Daoy (cell line): ENCODE measurements around the gene EFNA2. TPM values are rescaled to one million over a fixed set of nuclear protein-coding genes. Genes with fewer than 3 reads are reported as not detected.
"Not testable (repeated sequence)": the region's sequence is repeated elsewhere in the genome, so short reads cannot be mapped to it uniquely, and the experiment has no call there.

Source experiments
- DNase-seq: peaks from one replicate; pipeline ENCODE4 v3.0.0-alpha.2; 2015; ENCODE audit warnings: low read depth
- total RNA-seq: library from RNA; depleted of rRNA; stranded (reverse); fragments of >200 nt; shearing (Covaris generic); gene quantifications from 2 replicates; pipeline ENCODE4 v1.2.3, GENCODE V29; 2014; rRNA removed

Gene EFNA2
- total RNA-seq, 1 experiment from 2014 or later: 0.17 TPM

DNA sequence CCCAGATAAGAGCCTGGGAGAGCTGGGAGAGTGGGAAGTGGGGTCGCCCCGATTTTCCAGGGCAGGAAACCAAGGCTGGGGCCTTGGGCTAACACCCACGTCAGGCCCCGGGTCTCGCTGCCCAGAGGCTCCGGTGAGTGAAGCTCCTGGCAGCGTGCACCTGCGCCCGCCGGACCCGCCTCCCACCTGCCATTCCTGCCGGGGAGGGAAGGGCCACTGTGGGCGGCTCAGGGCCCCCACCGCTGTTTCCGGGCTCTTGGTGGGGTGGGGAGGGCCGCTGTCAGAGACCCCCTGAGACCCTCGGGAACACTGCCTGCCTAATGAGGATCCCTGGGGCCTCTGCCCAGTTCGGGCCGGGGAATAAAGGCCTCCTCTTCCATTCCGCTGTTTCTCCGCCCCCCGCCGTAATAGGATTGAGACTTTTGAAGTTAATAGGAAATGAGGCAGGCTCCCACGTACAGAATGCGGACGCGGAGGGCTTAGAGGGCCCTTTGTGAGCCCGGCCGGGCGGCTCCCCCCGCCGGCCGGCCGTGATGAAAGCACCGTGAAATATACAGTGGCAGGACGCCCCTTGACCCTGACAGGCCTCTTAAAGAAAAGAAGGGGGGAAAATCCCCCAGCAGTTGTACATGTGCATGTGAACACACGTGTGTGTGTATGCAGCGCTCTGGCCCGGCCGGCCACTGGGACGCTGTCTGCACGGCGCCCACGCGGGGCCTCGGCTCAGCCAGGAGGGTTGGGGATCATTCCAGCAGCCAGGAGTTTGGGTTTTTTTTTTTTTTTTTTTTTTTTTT, 33.2 kb downstream of the EFNA2 start:
- DNase-seq: no peak

DNA sequence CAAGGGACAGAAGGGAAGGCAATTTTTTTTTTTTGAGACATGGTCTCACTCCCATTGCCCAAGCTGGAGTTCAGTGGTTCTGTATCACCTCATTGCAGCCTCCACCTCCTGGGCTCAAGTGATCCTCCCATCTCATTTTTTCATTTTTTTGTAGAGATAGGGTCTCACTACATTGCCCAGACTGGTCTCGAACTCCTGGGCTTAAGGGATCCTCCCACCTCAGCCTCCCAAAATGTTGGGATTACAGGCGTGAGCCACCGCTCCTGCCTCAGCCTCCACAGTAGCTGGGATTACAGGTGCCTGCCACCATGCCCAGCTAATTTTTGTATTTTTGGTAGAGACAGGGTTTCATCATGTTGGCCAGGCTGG, 34.6 kb downstream of the EFNA2 start:
- not testable (repeated sequence) for DNase-seq

DNA sequence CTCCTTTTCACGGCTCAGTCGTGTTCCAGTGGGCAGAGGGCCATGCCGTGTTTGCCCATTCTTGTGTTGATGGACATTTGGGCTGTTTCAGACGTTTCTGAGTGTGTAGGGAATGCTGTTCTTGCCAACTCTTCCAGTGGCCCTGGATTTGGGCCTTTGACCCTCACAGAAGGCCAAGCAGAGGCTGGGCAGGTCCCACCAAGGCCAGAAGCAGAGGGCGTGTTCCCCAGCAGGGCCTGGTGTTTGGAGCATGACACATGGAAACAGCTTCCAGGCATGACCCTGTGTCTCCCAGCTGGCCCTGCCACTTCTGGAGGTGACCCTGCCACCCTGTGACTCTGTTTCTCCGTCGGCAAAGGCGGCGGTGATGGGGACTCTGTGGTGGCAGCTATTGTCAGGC, 35.9 kb downstream of the EFNA2 start:
- DNase-seq: no peak

DNA sequence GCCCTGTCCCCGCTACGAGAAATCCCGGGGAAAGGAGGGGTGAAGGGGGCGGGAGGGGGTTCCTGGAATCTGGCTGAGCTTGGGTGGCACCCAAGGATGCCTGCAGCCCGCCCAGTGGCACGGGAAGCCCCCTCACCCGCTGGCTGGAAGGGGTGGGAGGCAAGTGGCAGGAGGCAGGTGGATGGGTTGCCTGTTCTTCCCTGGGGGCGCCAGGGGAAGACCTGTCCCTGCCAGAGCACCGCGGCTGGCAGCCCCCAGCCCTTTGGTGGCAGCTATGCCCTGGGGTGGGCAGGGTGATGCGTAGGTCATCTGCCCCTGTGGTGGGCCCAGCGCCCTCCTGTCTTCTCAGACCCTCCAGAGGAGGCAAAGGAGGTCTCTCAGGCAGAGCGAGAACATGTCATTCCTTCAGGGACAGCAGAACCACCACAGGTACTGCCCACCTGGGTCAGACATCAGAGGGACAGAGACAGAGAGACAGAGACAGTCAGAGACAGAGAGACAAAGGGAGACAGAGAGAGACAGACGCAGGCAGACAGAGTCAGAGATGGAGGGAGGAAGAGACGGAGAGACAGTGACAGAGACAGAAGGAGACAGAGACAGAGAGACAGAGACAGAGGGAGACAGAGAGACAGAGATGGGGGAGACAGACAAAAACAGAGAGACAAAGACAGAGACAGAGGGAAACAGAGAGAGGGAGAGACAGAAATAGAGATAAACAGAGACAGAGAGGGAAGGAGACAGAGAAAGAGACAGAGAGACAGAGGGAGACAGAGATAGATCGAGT, 36.7 kb downstream of the EFNA2 start:
- no peak for DNase-seq

DNA sequence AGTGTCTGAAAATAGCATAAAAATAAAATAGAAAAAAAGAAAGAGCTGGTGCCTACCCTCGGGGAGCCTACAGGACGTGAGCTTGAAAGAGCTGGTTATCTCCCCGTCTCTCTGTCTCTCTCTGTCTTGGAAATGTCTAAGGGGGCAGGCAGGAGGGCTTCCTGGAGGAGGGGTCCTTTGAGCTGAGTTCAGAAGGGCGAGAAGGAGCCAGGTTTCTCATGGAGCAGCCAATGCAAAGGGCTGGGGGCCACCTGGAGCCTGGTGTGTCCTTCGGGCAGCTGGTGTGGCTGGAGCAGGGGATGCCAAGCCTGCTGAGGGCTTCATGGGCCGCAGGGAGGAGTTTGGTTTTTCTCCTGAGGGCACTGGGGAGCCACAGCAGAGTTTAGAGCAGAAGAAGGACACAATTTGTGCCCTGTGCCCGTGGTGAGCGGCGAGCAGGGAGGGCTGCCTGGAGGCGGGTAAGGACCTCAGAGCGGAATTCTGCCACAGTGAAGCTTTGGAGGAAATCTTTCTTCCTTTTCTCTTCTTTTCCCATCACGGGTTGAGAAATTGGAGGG, 38.7 kb downstream of the EFNA2 start:
- DNase-seq: no peak

DNA sequence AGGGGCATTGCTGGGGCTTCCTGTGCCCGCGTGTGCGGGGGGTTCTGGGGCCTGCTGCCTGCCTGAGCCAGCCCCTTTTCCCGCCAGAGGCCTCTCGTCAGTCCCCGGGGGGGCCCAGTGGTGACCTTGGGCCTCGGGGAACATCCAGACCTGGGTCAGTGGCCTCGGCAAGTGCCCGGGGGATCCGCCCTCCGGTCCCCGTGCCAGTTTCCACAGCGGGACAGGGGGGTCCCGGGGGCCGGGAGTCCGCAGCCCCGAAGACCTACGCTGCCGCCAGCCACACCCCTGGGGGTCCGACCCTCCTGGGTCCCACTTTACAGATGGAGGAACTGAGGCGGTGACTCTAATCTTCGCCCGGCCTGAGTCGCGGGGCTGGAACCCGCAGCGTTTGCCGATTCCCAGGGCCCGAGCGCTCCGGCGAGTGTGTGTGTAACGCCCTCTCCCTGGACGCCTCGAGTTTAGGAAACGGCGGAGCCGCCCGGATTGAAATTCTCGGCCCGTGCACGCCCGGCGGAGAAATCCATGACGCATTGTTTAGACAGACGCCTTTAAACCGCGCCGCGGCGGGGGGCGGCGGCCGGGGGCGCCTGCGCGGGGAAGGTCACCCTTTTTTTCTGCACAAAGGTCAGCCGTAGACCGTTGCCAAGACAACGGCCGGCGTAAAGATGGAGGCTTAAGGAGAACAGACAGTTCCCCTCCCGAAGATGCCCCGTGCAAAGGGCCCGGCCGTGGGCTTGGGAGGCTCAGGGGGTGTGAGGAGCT, 39.3 kb downstream of the EFNA2 start:
- peak; percentile 89 for DNase-seq

DNA sequence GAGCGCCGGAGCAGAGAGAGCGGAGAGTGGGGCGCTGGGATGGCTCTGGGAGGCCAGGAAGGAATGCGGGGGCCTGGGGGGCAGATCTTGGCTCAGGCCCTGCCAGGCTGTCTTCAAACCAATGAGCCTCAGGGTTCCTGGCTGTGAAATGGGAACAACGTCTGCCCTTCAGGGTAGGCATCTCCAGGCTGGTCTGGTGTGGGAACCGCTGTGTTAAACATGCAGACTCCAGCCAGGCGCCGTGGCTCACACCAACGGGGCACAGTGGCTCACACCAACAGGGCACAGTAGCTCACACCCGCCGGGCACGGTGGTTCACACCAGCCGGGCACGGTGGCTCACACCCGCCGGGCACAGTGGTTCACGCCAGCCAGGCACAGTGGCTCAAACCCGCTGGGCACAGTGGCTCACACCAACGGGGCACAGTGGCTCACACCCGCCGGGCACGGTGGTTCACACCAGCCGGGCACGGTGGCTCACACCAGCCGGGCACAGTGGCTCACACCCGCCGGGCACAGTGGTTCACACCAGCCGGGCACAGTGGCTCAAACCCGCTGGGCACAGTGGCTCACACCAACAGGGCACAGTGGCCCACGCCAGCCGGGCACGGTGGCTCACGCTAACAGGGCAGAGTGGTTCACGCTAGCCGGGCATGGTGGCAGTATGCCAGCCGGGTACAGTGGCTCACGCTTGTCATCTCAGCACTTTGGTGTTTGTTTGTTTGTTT, 40.1 kb downstream of the EFNA2 start:
- DNase-seq: no peak

DNA sequence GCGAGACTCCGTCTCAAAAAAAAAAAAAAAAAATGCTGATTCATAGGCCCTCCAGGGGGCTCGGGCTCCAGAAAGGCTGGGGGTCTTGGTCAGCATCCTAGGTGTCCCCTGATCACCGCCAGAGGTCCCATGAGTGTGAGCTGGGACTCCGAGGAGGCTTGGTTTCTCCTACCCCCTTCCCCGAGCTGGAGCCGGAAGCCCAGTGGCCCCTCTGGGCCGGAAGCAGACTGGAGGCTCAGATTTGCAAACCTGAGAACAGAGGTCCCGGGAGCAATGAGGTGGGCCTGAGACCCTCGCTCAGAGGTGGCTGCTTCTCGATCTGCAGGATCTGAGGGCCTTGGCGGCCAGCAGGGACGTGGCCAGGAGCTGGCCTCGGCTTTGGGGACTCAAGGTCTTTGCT, 41.5 kb downstream of the EFNA2 start:
- no peak for DNase-seq

DNA sequence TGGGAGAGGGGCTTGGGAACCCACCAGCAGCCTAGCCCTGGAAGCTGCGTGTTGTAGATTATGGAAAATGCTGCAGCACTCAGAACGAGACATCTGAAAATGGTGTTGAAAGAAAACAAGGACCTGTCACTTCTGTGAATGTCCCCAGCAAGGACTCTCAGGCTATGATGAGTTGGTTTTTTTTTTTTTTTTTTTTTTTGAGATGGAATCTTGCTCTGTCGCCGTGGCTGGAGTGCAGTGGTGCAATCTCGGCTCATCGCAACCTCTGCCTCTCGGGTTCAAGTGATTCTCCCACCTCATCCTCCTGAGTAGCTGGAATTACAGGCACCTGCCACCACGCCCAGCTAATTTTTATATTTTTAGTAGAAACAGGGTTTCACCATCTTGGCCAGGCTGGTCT, 46.5 kb downstream of the EFNA2 start:
- DNase-seq: not testable (repeated sequence)

DNA sequence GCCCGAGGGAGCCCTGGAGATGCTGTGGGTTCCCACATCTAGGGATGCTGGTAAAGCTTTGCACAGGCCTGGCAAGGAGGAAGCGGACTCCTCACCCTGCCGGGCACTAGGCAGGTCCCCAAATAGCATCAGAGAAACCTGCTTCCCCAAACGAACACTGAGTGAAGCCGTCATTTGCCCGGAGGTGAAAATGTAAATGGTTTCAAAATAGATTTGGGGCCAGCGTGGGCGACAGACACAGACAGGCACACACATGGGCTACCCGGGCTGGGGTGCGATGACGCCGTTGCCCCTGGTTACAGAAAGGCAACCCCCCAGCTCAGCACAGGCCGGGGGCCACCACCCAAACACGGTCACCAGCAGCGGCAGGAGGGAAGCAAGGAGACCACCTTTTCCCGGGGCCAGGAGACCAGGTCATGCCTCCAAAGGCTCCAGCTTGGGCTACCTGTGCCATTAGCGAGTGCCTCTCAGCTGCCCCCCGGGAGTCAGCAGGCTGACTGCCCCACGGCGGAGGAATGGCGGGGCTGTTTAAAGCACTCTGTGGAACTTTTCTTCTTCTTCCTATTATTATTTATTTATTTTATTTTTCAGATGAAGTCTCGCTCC, 50.5 kb downstream of the EFNA2 start:
- DNase-seq: no peak

DNA sequence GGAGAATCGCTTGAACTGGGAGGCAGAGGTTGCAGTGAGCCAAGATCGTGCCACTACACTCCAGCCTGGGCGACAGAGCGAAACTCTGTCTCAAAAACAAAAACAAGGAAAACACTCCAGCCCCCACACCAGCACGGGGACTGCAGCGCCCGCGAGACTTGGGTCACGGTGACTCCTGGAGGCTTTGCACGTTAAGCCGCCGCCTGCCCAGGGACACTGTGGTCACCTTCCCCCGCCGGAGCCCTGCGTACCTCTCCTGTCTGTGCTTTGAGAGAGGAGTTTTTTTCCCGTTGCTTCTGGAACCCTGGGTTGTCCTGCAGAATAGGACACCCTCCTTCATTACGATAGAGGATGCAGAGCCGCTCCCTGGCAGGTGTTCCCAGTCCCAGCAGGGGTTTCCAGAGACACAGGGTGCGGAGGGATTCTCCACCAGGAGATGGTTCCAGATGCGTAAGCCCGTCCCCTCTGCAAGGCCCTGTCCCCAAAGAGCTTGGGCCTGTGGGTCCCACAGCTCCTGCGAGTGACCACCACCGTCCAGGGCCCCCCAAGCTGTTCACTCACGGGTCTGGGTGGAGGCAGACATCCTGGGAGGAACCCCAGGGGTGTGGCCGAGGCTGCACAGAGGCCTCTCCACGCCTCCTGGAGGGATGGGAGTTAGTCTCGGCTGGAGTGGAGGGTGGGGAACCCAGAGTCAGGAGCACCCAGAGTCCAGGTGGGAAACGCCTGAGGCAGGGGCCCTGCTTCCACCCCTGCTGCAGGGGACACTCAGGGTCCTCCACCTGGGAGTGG, 55.2 kb downstream of the EFNA2 start:
- DNase-seq: no peak

DNA sequence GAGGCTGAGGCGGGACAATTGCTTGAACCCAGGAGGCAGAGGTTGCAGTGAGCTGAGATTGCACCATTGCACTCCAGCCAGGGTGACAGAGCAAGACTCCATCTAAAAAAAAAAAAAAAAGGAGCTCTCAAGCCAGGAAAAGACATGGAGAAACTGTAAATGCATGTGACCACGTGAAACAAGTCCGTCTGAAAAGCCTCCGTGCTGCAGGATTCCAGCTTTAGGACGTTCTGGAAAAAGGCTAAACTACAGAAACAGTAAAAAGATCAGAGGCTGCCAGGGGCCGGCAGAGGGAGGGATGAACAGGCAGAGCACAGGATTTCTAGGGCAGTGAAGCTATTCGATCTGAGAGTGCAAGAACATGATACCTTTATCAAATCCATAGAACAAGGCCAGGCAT, 57.4 kb downstream of the EFNA2 start:
- DNase-seq: no peak

DNA sequence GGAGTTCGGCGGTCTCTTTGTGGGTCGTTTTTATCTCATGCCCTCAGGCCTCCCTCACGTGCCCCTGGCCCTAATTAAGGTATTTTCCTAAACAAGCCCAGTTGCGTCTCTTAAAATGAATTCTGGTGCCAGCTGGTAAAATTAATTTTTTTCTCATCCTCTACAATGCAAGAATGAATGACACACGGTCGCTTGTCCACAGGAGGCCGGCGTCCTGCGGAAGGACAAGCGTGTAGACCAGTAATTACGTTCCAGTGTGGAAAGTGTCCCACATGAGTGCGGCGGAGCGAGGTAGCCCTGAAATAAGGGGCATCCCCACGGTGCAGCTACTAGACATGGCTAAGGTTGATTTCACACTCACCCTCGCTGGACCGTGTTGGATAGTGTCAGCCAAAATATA, 63.5 kb downstream of the EFNA2 start:
- no peak for DNase-seq

DNA sequence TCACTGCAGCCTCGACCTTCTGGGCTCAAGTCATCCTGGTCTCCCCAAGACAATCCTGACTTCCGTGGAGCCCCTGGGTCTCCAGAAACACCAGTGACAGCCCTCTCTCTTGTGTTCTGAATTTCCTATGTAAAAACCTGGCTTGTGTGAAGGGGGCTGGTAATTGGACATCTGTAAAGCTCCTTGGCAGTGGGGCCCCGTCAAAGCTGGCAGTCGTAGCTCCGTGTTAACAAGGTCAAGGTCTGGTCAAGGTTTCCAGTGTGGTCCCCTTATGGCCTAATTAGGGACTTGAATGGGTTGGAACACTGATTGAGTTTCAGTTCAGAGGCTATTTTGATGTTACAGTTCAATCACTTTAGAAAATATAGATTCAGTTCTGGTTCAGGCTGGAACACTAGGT, 65.2 kb downstream of the EFNA2 start:
- no peak for DNase-seq

Other genes starting within 250 kb of the EFNA2 start
- gene ABCA7, start 245.8 kb upstream of the EFNA2 start, total RNA-seq: 0.89 and 0.97 TPM in 2 replicates
- gene ARHGAP45, start 218.7 kb upstream of the EFNA2 start, total RNA-seq: 4.3 and 11.6 TPM in 2 replicates
- 124 and 148 TPM in 2 replicates for gene POLR2E, start 190.5 kb upstream of the EFNA2 start, total RNA-seq
- 357 and 373 TPM in 2 replicates for gene GPX4, start 181.9 kb upstream of the EFNA2 start, total RNA-seq
- gene SBNO2, start 111.6 kb upstream of the EFNA2 start, total RNA-seq: 28.1 and 37.7 TPM in 2 replicates
- gene STK11, start 80.1 kb upstream of the EFNA2 start, total RNA-seq: 72.7 and 83.5 TPM in 2 replicates
- 0.86 and 1.8 TPM in 2 replicates for gene CBARP, start 47.9 kb upstream of the EFNA2 start, total RNA-seq
- 41.4 and 82.8 TPM in 2 replicates for gene ATP5F1D, start 44.1 kb upstream of the EFNA2 start, total RNA-seq
- gene MIDN, start 37.3 kb upstream of the EFNA2 start, total RNA-seq: 8.7 and 14.3 TPM in 2 replicates
- gene CIRBP, start 16.5 kb upstream of the EFNA2 start, total RNA-seq: 234 and 288 TPM in 2 replicates
- gene FAM174C, start 10.3 kb upstream of the EFNA2 start, total RNA-seq: 59.0 and 104 TPM in 2 replicates
- 91.7 and 124 TPM in 2 replicates for gene NDUFS7, start 98.0 kb downstream of the EFNA2 start, total RNA-seq
- 23.5 and 26.3 TPM in 2 replicates for gene GAMT, start 115.7 kb downstream of the EFNA2 start, total RNA-seq
- 96.2 and 115 TPM in 2 replicates for gene DAZAP1, start 121.7 kb downstream of the EFNA2 start, total RNA-seq
- 2,933 and 3,531 TPM in 2 replicates for gene RPS15, start 152.5 kb downstream of the EFNA2 start, total RNA-seq
- gene APC2, start 164.2 kb downstream of the EFNA2 start, total RNA-seq: 0.17 TPM in 1 of 2 replicates, not detected in the other
- 45.8 and 53.9 TPM in 2 replicates for gene C19orf25, start 193.3 kb downstream of the EFNA2 start, total RNA-seq
- gene PCSK4, start 204.5 kb downstream of the EFNA2 start, total RNA-seq: 0.11 and 1.3 TPM in 2 replicates
- gene REEP6, start 205.3 kb downstream of the EFNA2 start, total RNA-seq: 2.3 and 3.7 TPM in 2 replicates
- gene ADAMTSL5, start 227.1 kb downstream of the EFNA2 start, total RNA-seq: 0.57 TPM in 1 of 2 replicates, not detected in the other
- not detected in 2 replicates for gene PLK5, start 238.2 kb downstream of the EFNA2 start, total RNA-seq